Activated T-helper 9 cell treated with anti-CD3 and anti-CD28 coated beads, Interleukin-2, amount 50 U/mL, for 16 hours (primary cell): ENCODE data around the gene B4GALT5.

ENCODE experiments used
- DNase-seq: peaks from one replicate; pipeline ENCODE4 v3.0.0-alpha.2; 2020; ENCODE audit warnings: low read depth

Gene B4GALT5

DNA sequence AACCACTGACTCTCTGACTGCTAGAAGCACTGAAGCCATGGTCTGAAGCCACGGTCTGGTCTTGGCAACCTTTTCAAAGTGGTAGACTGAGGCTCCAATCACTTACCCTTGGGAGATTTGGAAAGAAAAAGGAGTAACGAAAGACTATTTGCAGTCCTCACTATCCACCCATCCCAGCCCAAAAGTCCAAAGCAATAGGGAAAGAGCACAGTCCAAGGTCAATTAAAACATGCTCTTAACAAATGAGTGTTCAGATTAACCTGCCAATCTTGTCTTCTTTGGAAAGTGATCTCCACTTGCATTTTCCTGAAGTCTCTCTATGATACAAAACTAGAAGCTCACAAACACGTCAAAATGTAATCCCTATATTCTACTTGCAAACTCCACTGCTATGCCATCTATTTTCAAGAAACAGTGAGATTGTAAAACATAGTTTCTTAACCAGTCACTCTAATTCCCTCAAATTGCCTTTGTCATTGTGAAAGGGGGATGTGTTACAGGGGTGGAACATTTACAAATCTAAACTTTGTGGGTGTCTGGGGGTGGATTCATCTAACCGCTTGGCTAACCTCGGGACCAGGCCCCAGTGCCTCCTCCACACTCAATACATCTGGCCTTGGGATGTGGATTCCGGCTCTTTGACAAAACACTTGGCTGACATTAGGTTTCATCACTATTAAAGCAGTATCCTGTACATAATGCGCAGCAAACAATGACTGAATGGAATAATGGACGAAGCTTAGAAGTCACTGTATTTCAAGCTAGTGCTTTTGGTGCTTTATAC is 56.4 kb downstream of the B4GALT5 start:
- DNase-seq = no peak

DNA sequence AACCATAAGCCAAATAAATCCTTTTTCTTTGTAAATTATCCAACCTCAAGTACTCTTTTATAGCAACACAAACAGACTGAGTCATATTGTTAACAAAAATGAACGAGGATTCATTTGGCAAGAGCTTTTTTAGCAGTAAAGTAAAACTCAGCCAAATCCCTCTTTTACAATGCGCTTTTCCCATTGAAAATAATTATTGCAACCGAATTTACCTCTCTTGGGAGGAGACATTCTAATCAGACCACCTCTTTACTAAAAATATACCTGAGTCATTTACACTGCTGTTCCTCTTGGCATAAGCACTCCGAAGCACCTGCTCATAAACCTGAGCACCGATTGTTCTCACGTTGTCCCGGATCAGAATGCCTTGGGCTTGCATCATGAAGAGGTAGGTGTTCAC is 57.4 kb downstream of the B4GALT5 start:
- no peak for DNase-seq

- DNase-seq = no peak
Measured at GRCh38 chr20:49653925-49654434, 59.7 kb downstream of the B4GALT5 start.

DNA sequence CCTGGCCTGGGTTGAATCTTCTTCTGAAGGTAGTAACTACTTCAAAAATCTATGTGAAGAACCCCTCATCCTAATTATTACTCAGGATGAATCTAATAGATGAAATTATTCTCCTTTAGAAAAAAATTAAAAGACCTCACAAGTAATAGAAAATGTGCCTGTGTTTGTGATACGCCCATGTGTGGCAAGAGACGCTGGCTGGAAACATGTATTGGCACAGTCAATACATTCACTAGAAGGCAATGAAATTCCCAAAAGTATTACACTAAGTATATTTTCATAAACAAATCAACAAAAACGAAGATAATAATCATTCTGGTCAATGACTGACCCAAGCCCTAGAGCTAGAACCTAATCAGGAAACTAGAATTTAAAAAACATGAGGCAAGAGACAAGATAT is 64.0 kb downstream of the B4GALT5 start:
- DNase-seq = no peak

GRCh38 chr20:49647550-49647949 is 66.1 kb downstream of the B4GALT5 start:
- DNase-seq = no peak

GRCh38 chr20:49646528-49646927 is 67.2 kb downstream of the B4GALT5 start:
- no peak for DNase-seq

DNA sequence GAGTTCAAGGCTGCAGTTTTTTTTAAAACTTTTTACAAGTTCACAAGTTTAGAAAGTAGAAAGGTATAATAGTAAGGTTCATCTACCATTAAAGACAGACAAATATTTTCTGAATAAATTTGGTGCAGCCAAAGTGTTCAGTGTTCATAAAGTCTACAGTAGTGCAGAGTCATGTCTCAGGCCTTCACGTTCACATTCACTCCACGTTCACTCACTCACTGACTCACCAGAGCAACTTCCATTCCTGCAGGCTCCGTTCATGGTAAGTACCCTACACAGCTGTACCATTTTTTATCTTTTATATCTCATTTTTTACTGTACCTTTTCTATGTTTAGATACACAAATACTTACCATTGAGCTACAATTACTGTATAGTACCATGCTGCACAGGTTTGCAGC is 67.6 kb downstream of the B4GALT5 start:
- DNase-seq = no peak

DNA sequence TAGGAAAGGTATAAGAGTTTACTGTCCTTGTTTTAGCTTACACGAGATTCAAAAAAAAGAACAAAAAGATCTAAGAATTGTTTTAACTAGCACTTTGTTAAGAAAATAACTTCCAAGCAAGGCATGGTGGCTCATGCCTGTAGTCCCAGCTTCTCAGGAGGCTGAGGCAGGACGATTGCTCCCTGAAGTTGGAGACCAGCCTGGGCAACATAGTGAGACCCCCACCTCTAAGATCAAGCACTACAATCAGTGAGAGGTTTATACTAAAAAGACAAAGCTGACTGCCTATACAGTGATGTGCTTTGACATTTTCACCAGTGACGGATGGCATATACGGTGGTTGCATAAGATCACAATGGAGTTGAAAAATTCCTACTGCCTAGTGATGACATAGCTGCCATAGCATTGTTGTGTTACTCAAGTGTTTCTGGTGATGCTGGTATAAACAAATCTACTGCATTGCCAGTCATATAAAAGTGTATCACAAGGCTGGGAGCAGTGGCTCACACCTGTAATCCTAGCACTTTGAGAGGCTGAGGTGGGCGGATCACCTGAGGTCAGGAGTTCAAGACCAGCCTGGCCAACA is 68.6 kb downstream of the B4GALT5 start:
- no peak for DNase-seq

GRCh38 chr20:49642816-49643215 is 70.9 kb downstream of the B4GALT5 start:
- DNase-seq = no peak

GRCh38 chr20:49641683-49642656 is 71.7 kb downstream of the B4GALT5 start:
- DNase-seq = no peak

DNA sequence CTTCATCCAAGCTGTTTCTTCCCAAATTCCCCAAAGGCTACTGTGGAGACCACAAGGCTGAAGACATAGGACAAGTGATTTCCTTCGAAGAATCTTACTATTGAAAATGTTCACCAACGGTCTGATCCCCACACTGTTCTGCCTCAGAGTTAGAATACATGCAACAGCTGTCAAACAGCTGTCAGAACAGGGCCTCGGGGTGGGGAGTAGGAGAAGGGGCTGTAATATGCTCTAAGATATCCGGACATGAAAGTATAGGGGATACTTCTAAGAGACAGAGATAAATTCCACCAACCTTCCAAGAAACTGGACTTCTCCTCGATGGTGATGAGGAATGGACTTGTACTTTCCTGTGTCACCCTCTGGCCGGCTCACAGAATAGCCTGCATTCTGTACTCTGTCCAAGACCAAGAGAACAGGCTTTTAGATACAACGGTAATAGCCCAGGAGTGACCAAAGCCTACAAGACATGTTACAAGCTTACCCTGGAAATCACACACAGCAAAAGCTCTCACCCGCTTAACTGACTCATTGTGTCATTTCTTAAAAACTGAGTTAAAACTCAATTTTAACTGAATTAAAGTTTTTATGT is 76.5 kb downstream of the B4GALT5 start:
- DNase-seq = no peak

DNA sequence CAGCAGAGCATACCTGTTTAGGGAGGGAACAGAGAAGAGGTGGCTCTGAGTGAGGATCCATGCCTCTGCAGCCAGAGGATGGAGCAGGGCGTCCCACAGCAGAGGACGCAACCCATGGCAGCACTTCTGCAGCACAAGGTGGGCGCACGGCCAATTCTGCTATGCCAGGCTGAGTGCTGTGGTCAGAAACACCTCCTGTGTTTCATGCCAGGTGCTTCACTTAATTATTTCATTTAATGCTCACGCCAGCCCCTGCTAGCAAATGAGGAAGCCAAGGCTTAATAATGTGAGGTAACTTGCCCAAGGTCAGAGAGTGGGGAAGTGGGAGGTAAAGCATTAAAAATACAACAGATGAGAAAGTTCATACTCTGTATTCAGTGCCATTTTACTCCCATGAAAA is 77.2 kb downstream of the B4GALT5 start:
- no peak for DNase-seq

DNA sequence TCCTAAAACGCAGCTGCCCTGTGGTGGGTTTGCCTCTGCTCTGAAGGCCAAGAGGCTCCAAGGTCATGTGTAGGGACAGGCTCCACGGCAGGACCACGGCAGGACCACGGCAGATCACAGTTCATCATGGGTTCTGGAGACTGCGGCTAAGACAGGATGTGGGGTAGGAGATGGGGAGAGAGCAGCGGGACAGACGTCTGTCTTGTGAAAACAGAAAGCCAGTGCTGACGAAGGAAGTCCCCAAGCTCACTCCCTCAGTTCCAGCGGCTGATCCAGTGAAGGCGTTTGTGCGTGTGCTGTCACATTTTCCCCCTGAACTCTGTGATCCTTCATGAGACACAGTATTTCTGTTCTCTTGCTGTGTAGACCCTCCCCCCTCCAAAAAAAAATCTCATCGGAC is 77.8 kb downstream of the B4GALT5 start:
- no peak for DNase-seq

DNA sequence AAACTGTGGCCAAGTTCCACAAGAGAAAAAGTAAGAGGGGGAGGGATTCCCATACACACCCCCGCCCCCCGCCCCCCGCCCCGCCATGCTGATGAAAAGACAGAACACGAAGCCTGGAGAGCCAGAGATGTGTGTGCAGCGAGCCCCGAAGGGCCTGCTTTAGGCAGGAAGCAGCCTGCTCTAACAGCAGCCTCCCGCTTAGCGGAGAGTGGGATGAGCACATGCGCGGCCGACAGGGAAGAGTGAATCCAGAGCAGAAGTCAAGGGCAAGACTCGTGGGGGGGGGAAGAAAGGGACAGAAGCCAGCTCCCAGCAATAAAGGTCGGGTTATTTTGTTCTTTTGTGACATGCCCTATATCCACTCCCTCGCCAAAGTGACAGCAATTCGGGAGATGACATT is 78.5 kb downstream of the B4GALT5 start:
- no peak for DNase-seq

- DNase-seq = no peak
Measured at GRCh38 chr20:49634116-49634515, 79.6 kb downstream of the B4GALT5 start.

DNA sequence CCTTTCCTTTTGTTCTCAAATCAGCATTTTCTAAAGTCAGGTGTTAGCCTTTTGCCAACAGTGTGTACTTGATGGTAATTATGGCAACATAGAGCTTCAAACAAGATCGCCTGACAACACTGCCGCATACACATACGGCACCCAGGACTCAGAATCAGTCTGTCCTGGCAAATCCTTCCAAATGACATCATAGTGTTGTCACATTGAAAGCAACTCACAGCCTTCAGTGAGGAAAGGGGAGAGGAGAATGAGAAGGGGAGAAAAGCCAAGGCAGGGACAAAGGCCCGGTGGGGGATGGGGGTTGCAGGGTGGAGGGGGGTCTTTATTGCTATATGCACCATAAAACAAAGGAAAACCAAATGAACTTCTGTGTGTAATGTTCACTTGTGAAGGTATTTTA is 80.0 kb downstream of the B4GALT5 start:
- no peak for DNase-seq

GRCh38 chr20:49633023-49633422 is 80.7 kb downstream of the B4GALT5 start:
- no peak for DNase-seq

DNA sequence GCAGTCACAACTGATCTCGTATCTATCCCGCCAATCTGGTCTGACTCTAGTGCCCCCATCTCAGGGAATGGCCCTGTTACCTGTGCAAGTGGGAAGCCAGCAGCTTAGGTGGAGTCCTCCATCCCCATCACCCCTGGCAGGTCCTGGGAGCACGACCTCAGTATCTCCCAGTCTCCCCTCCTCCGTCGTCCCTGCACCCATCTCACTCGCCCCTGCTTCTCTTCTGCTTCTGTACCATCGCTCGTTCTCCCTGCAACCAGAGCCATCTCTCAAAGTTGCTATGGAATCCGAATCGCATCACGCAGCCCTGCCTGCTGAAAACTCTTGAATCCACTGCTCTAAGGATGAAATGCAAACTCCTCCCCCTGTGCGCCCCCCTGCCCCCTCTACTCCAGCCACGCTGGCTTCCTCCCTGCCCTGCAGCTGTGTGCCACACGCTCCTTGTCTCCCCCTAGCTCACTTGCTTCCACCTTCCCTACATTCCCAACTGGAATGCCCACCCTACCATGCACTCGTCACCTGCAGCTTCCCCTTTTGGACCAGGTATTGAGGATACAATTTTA is 81.7 kb downstream of the B4GALT5 start:
- no peak for DNase-seq

GRCh38 chr20:49631061-49631716 is 82.5 kb downstream of the B4GALT5 start:
- no peak for DNase-seq

DNA sequence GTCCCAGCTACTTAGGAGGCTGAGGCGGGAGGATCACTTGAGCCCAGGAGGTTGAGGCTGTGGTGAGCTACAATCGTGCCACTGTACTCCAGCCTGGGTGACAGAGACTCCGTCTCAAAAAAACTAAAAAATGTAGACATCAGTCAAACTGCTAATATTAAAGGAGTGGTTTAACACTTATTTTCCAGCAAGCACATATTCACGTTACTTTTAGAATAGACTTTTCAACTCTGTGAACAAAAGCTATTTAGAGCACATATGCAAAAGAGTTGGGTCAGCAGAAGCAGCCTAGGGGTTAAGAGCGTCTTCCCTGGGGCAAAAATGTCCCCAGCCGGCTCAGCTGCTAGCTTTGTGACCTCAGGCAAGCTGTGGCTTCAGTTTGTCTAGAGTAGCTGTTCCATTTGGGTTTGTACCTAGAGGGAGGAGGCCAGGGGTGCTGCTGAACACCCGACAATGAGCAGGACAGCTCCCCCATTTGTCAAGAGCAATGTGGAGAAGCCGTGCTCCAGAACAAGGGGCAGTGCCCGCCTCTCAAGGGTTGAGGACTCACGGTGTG is 83.2 kb downstream of the B4GALT5 start:
- no peak for DNase-seq

GRCh38 chr20:49629606-49630005 is 84.1 kb downstream of the B4GALT5 start:
- DNase-seq = no peak
